IPS DF 6.9 (cell line): ENCODE measurements around the gene TAS2R3.

Experiments used
- DNase-seq: peaks from one replicate; pipeline ENCODE4 v3.0.0-alpha.2; 2013; ENCODE audit warnings: low read depth, low spot score
- H3K27ac ChIP-seq: one replicate; pipeline ENCODE4 v1.5.1; 2013; ENCODE audit warnings: low read length, control low read depth
- H3K27me3 ChIP-seq: 2 replicates; pipeline ENCODE4 v1.6.1; 2013; ENCODE audit warnings: mild to moderate bottlenecking, low read length; ENCODE audit not compliant: control insufficient read depth, insufficient read depth
- H3K36me3 ChIP-seq: 2 replicates; pipeline ENCODE4 v1.6.1; 2013; ENCODE audit warnings: low read length; ENCODE audit not compliant: control insufficient read depth, insufficient read depth
- H3K4me1 ChIP-seq: 2 replicates; pipeline ENCODE4 v1.6.1; 2013; ENCODE audit warnings: low read length; ENCODE audit not compliant: control insufficient read depth, insufficient read depth
- H3K4me3 ChIP-seq: 2 replicates; pipeline ENCODE4 v1.5.1; 2013; ENCODE audit warnings: mild to moderate bottlenecking, low read length
- H3K9me3 ChIP-seq: 2 replicates; pipeline ENCODE4 v1.6.1; 2013; ENCODE audit warnings: low read length, inconsistent platforms; ENCODE audit not compliant: control insufficient read depth, insufficient read depth
- WGBS: extraction: QIAGEN DNeasy Blood & Tissue Kit; methylation state at CpG from one replicate; pipeline ENCODE4 v1.1.7; 2013; ENCODE audit warnings: mixed read lengths, missing lambda C conversion rate; ENCODE audit not compliant: insufficient read length, insufficient coverage; 5-methylcytosine and 5-hydroxymethylcytosine counted together

Gene TAS2R3

DNA sequence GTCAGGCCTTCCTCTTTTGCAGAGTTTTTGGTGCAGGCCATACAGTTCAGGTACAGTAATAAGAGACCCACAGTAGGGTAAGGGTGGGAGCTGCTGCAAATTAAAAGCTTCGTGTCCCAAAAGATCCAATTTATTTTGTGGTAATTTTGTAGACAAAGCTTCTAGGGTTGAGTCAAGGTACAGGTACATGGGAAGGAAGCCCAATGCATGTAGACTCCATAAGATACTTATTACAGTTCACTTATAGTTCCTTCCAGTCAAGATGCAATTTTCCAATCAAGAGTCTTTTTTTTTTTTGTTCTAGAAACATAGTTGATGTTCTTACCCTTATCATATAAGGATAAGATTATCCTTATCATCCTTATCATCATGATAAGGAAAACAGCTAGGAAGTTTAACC is 12.5 kb downstream of the TAS2R3 start, which contains the start of gene TAS2R4:
Gene TAS2R4 (plus strand): TSS at position 301 of the 400 bp plus-strand sequence. CDS start 1,815 bp downstream, outside the sequence.
- H3K27me3 ChIP-seq, result no peaks in the 10 kb centered on the region
- H3K4me3 ChIP-seq, result no peak within 1 kb of the TSS
- no peaks in the 10 kb centered on the region for H3K4me1 ChIP-seq
- DNase-seq, result no peak
- H3K9me3 ChIP-seq, result no peaks in the 10 kb centered on the region
- H3K27ac ChIP-seq, result no peak within 1 kb of the TSS
- no peaks in the 10 kb centered on the region for H3K36me3 ChIP-seq
- WGBS, result no CpG with 5 or more reads among the region's 1 CpG

GRCh38 chr7:141785706-141786552 is 22.0 kb downstream of the TAS2R3 start:
- WGBS, result 100% methylated on average over 1 of the region's 13 CpGs
- Histone ChIP-seq H3K27me3 (no peaks in the 10 kb centered on the region), H3K4me3 (no peak overlapping the region), H3K27ac (no peak overlapping the region), H3K36me3 (no peaks in the 10 kb centered on the region), H3K4me1 (no peaks in the 10 kb centered on the region), H3K9me3 (no peaks in the 10 kb centered on the region)
- DNase-seq, result peak; percentile 27

DNA sequence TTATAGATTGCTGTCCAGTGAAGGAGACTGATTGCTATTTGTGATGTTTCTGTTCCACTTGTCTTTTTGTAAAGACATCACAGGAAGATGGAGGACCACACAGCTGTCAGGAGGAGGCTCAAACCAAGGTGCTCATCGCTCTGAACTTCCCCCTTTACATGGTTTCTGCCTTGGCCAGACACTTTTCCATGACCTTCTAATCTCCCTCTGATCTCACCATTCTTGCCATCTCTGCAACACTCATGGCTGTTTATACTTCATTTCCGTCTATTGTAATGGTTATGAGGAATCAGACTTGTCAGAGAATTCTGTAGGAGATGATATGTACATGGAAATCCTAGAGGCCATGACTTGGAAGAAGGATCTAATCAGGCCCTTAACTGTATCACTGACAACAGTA is 24.4 kb downstream of the TAS2R3 start:
- Histone ChIP-seq H3K27me3 (no peaks in the 10 kb centered on the region), H3K36me3 (no peaks in the 10 kb centered on the region), H3K4me1 (no peaks in the 10 kb centered on the region), H3K4me3 (no peak overlapping the region), H3K9me3 (no peaks in the 10 kb centered on the region), H3K27ac (no peak overlapping the region)
- DNase-seq, result no peak
- WGBS, result no CpG with 5 or more reads among the region's 2 CpGs

DNA sequence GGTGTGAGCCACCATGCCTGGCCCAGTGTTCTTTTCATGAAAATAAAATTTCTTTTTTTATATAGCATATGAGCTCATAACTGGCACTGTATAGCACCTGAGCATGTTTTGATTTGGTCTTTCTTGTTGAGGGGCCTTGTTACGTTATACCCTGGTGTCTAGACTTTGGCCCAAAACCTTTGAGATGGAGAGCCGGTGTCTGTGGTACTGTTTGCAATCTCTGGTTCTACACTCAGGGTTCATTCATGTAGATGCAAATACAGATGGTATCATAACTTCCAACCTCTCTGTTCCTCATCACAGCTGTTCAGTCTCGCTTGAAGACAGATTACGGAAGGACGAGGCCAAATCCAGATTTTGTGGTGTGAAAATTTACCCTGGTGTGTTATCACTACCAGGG is 26.0 kb downstream of the TAS2R3 start, which contains the start of gene TAS2R5:
Gene TAS2R5 (plus strand): TSS at position 301 of the 400 bp plus-strand sequence. CDS start 145 bp downstream, outside the sequence.
- H3K27ac ChIP-seq, result no peak within 1 kb of the TSS
- WGBS, result no CpG with 5 or more reads among the region's 5 CpGs
- no peaks in the 10 kb centered on the region for H3K4me1 ChIP-seq
- H3K36me3 ChIP-seq, result no peaks in the 10 kb centered on the region
- no peaks in the 10 kb centered on the region for H3K27me3 ChIP-seq
- H3K4me3 ChIP-seq, result no peak within 1 kb of the TSS
- H3K9me3 ChIP-seq, result no peaks in the 10 kb centered on the region
- DNase-seq, result no peak

- Histone ChIP-seq H3K27ac (no peak overlapping the region), H3K9me3 (no peaks in the 10 kb centered on the region), H3K36me3 (no peaks in the 10 kb centered on the region), H3K27me3 (no peaks in the 10 kb centered on the region), H3K4me1 (no peaks in the 10 kb centered on the region), H3K4me3 (no peak overlapping the region)
- no CpG with 5 or more reads among the region's 2 CpGs for WGBS
- DNase-seq, result no peak
Observed at GRCh38 chr7:141792526-141792925, 28.6 kb downstream of the TAS2R3 start.
